ENCODE measurements around the gene HOXB6. TPM values are rescaled to one million over a fixed set of nuclear protein-coding genes. Genes with fewer than 3 reads are reported as not detected.

HOXB6 gene
- total and polyA plus RNA-seq, 4 donors: 0.17 to 1.1 (median 0.46) TPM

- peaks cover 4 to 32% (median 11%) of the 10 kb centered on the region in 4 donors for H3K27me3 ChIP-seq (ENCODE audit: control insufficient read depth in 4 of 4, insufficient read depth in 4 of 4, low read length in 3 of 4)
- peak overlapping the region; percentile 32 to 57 for H3K27ac ChIP-seq (ENCODE audit: low read depth in 1 of 2, low read length in 2 of 2)
- peak overlapping the region in 2 of 3 donors; percentile 2 to 35 for H3K4me3 ChIP-seq (ENCODE audit: low read depth in 1 of 3, low read length in 3 of 3)
- no peak overlapping the region for H3K9ac ChIP-seq (ENCODE audit: low read depth in 1 of 2, low read length in 2 of 2)
- WGBS: 8% methylated on average over 16 of the region's 16 CpGs
- no peak for DNase-seq (ENCODE audit: low spot score)
- peaks cover 0 to 31% (median 4%) of the 10 kb centered on the region in 4 donors for H3K4me1 ChIP-seq (ENCODE audit: control insufficient read depth in 4 of 4, insufficient read depth in 4 of 4, low read length in 3 of 4)
- no peak for TF ChIP-seq ZBTB33 (IDR thresholded peaks at IDR 0.05)
- TF ChIP-seq JUND (IDR thresholded peaks at IDR 0.05): no peak
- TF ChIP-seq TAF1 (conservative IDR thresholded peaks at IDR 0.05): no peak
- no peak for TF ChIP-seq REST (IDR thresholded peaks at IDR 0.05)
- no peak for TF ChIP-seq FOXA2 (IDR thresholded peaks at IDR 0.05)
- TF ChIP-seq, protein P1, sequence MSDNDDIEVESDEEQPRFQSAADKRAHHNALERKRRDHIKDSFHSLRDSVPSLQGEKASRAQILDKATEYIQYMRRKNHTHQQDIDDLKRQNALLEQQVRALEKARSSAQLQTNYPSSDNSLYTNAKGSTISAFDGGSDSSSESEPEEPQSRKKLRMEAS (IDR thresholded peaks at IDR 0.05): no peak
- TF ChIP-seq NR2F2 (IDR thresholded peaks at IDR 0.05): no peak
- no peak for TF ChIP-seq RXRA (IDR thresholded peaks at IDR 0.05)
- H3K36me3 ChIP-seq (ENCODE audit: control insufficient read depth in 4 of 4, insufficient read depth in 3 of 4, low read depth in 1 of 4, low read length in 3 of 4): no peaks in the 10 kb centered on the region
- no peaks in the 10 kb centered on the region for H3K9me3 ChIP-seq (ENCODE audit: control insufficient read depth in 4 of 4, low read length in 3 of 4)
Observed at GRCh38 chr17:48597528-48597777, 7.3 kb downstream of the HOXB6 start.

- WGBS: 15% methylated on average over 26 of the region's 26 CpGs
- Histone ChIP-seq H3K27ac (ENCODE audit: low read depth in 1 of 2, low read length in 2 of 2) (no peak overlapping the region), H3K4me3 (ENCODE audit: low read depth in 1 of 3, low read length in 3 of 3) (peak overlapping the region in 1 of 3 donors; percentile 35), H3K9ac (ENCODE audit: low read depth in 1 of 2, low read length in 2 of 2) (no peak overlapping the region), H3K36me3 (ENCODE audit: control insufficient read depth in 4 of 4, insufficient read depth in 3 of 4, low read depth in 1 of 4, low read length in 3 of 4) (no peaks in the 10 kb centered on the region), H3K9me3 (ENCODE audit: control insufficient read depth in 4 of 4, low read length in 3 of 4) (no peaks in the 10 kb centered on the region), H3K4me1 (ENCODE audit: control insufficient read depth in 4 of 4, insufficient read depth in 4 of 4, low read length in 3 of 4) (peaks cover 1 to 30% (median 4%) of the 10 kb centered on the region in 4 donors), H3K27me3 (ENCODE audit: control insufficient read depth in 4 of 4, insufficient read depth in 4 of 4, low read length in 3 of 4) (peaks cover 4 to 30% (median 11%) of the 10 kb centered on the region in 4 donors)
- no peak for TF ChIP-seq HNF4A (conservative IDR thresholded peaks at IDR 0.05)
- TF ChIP-seq ZBTB33 (IDR thresholded peaks at IDR 0.05): no peak
- TF ChIP-seq CTCF (IDR thresholded peaks at IDR 0.05; ENCODE audit: low read depth, low read length, missing input control): no peak
- no peak for TF ChIP-seq FOXA1 (IDR thresholded peaks at IDR 0.05)
- TF ChIP-seq NR2F2 (IDR thresholded peaks at IDR 0.05): no peak
- no peak for TF ChIP-seq TAF1 (conservative IDR thresholded peaks at IDR 0.05)
- TF ChIP-seq, protein P1 (IDR thresholded peaks at IDR 0.05): no peak
- no peak for TF ChIP-seq EGR1 (IDR thresholded peaks at IDR 0.05; ENCODE audit: low read depth in 2 of 2)
- TF ChIP-seq YY1 (IDR thresholded peaks at IDR 0.05): no peak
- no peak for TF ChIP-seq REST (IDR thresholded peaks at IDR 0.05)
- no peak for TF ChIP-seq SP1 (IDR thresholded peaks at IDR 0.05)
- no peak for TF ChIP-seq RXRA (IDR thresholded peaks at IDR 0.05)
- no peak for TF ChIP-seq FOXA2 (IDR thresholded peaks at IDR 0.05)
- TF ChIP-seq RAD21 (IDR thresholded peaks at IDR 0.05): no peak
- no peak for DNase-seq (ENCODE audit: low spot score)
Observed at GRCh38 chr17:48596735-48597527, 7.9 kb downstream of the HOXB6 start.
